Measurements from ENCODE around the gene MCF2L2. TPM values are rescaled to one million over a fixed set of nuclear protein-coding genes. Genes with fewer than 3 reads are reported as not detected.
"Not testable (repeated sequence)": the region's sequence is repeated elsewhere in the genome, so short reads cannot be mapped to it uniquely, and the experiment has no call there.

MCF2L2 gene
- total and polyA plus RNA-seq, 2 experiments from 2014 or later = 4.4 to 12.9 TPM

GRCh38 chr3:183378008-183378407, 50.4 kb downstream of the MCF2L2 start:
- DNase-seq (ENCODE audit: low read depth in 1 of 2, low spot score in 1 of 2) = no peak

GRCh38 chr3:183377307-183377959, 51.0 kb downstream of the MCF2L2 start:
- no peak overlapping the region for H3K27ac ChIP-seq
- no peak for DNase-seq (ENCODE audit: low read depth in 1 of 2, low spot score in 1 of 2)
- H3K4me3 ChIP-seq = no peak overlapping the region
- no peaks in the 10 kb centered on the region for H3K9me3 ChIP-seq (ENCODE audit: low read depth)
- no peaks in the 10 kb centered on the region for H3K27me3 ChIP-seq
- H3K4me1 ChIP-seq (ENCODE audit: low read depth) = no peaks in the 10 kb centered on the region
- no peak for TF ChIP-seq CTCF (IDR thresholded peaks at IDR 0.05; ENCODE audit: low read depth, low read length)
- no peaks in the 10 kb centered on the region for H3K36me3 ChIP-seq

More at GRCh38 chr3:183378008-183378407, 50.4 kb downstream of the MCF2L2 start:
- H3K9me3 ChIP-seq (ENCODE audit: low read depth) = no peaks in the 10 kb centered on the region
- H3K36me3 ChIP-seq = no peaks in the 10 kb centered on the region
- H3K4me3 ChIP-seq = no peak overlapping the region
- H3K27ac ChIP-seq = no peak overlapping the region
- H3K4me1 ChIP-seq (ENCODE audit: low read depth) = no peaks in the 10 kb centered on the region
- H3K27me3 ChIP-seq = no peaks in the 10 kb centered on the region
- no peak for TF ChIP-seq CTCF (IDR thresholded peaks at IDR 0.05; ENCODE audit: low read depth, low read length)

GRCh38 chr3:183375787-183376186, 52.6 kb downstream of the MCF2L2 start:
- Histone ChIP-seq H3K27ac (no peak overlapping the region), H3K27me3 (no peaks in the 10 kb centered on the region), H3K36me3 (no peaks in the 10 kb centered on the region), H3K9me3 (ENCODE audit: low read depth) (no peaks in the 10 kb centered on the region), H3K4me1 (ENCODE audit: low read depth) (no peaks in the 10 kb centered on the region), H3K4me3 (no peak overlapping the region)
- no peak for DNase-seq (ENCODE audit: low read depth in 1 of 2, low spot score in 1 of 2)
- TF ChIP-seq CTCF (IDR thresholded peaks at IDR 0.05; ENCODE audit: low read depth, low read length) = no peak

GRCh38 chr3:183375337-183375736, 53.1 kb downstream of the MCF2L2 start:
- Histone ChIP-seq H3K27me3 (no peaks in the 10 kb centered on the region), H3K9me3 (ENCODE audit: low read depth) (no peaks in the 10 kb centered on the region), H3K36me3 (no peaks in the 10 kb centered on the region), H3K27ac (no peak overlapping the region), H3K4me1 (ENCODE audit: low read depth) (no peaks in the 10 kb centered on the region), H3K4me3 (no peak overlapping the region)
- TF ChIP-seq CTCF (IDR thresholded peaks at IDR 0.05; ENCODE audit: low read depth, low read length) = no peak
- peak in 1 of 2 donors; percentile 21 for DNase-seq (ENCODE audit: low read depth in 1 of 2, low spot score in 1 of 2)

- Histone ChIP-seq H3K4me1 (ENCODE audit: low read depth) (no peaks in the 10 kb centered on the region), H3K9me3 (ENCODE audit: low read depth) (no peaks in the 10 kb centered on the region), H3K27ac (no peak overlapping the region), H3K36me3 (no peaks in the 10 kb centered on the region), H3K27me3 (no peaks in the 10 kb centered on the region), H3K4me3 (no peak overlapping the region)
- no peak for DNase-seq (ENCODE audit: low read depth in 1 of 2, low spot score in 1 of 2)
- TF ChIP-seq CTCF (IDR thresholded peaks at IDR 0.05; ENCODE audit: low read depth, low read length) = no peak
Measured at GRCh38 chr3:183372911-183373310, 55.5 kb downstream of the MCF2L2 start.

- DNase-seq (ENCODE audit: low read depth in 1 of 2, low spot score in 1 of 2) = peak in 1 of 2 donors; percentile 25
- H3K4me3 ChIP-seq; H3K9me3 ChIP-seq (ENCODE audit: low read depth): not testable (repeated sequence)
Measured at GRCh38 chr3:183371600-183371968, 56.8 kb downstream of the MCF2L2 start.

More at GRCh38 chr3:183371600-183371968, 56.8 kb downstream of the MCF2L2 start:
- not testable (repeated sequence) for H3K27me3 ChIP-seq; H3K27ac ChIP-seq; H3K4me1 ChIP-seq (ENCODE audit: low read depth); H3K36me3 ChIP-seq
